NCI-H774 (cell line): ENCODE results near the gene CACNA1E.
A peak's percentile ranks its signal among the peaks of the same experiment; 100 is the strongest.

Source experiments
- DNase-seq: peaks from one replicate; lab custom pipeline; 2025; lab: John Stamatoyannopoulos, UW

Gene CACNA1E

DNA sequence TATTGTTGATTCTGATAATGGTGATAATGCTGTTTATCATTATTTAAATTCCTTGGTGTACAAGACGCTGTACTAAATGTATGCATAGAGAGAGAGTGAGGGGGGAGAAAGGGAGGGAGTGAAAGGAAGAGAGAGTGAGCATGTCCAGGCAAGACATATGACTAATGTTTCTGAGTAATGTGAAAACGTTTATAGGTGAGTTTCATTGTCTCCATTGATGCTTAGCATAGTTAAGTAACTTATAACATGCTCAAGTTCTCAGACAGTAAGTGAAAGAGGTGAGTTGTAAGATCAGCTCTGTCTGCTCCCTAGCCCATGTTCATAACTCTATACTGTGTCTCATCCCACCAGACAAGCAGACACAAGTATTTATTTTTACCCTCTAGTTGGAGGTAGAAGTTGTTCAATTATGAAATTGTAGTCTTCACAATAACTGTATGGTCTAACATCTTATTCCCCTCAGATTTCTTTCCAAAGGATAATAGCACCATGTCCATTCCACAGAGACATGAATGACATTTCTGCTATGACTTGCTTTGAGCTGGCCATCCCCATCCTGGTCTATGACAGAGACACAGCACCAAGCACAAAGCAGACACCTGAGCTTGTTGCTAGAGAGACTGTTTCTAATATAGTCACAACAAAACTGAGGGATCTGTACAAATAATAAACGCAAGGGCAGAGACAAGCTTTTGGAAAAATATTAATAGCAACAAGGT is 285.1 kb downstream of the CACNA1E start:
- DNase-seq, result no peak

DNA sequence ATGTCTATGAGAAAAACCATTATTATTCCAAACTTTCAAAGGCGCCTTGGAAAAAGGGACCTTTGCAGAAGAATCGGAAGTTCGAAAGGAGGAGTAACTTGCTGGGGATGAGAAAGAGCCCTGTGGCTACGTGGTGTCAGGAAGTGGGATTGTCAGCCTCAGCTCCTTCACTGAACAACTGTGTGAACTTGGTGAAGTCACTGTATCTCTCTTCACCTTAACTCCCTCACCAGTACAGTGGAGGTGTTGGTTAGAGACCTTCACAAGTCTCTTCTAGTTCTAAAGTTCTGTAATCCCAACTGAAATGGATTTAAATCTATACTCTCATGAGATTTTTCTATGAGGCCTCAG is 285.6 kb downstream of the CACNA1E start:
- no peak for DNase-seq

DNA sequence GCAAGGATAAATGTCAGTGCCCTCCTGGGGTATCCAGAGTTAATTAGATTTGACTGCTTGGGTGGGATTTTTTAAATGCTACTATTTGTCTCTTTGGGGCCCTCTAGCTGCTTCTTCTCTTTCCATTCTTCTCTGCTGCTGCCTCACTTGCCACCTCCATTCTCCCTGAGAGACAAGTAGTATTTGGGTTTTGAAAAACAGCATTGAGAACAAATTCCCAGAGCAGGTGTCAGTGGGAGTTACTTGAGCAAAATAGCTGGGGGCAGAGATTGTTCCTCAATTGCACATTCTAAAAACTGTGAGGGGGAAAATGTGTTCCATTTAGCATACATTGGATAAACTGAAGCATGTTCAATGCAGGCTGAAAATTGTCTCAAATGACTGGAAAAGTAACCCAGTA is 286.5 kb downstream of the CACNA1E start:
- no peak for DNase-seq

DNA sequence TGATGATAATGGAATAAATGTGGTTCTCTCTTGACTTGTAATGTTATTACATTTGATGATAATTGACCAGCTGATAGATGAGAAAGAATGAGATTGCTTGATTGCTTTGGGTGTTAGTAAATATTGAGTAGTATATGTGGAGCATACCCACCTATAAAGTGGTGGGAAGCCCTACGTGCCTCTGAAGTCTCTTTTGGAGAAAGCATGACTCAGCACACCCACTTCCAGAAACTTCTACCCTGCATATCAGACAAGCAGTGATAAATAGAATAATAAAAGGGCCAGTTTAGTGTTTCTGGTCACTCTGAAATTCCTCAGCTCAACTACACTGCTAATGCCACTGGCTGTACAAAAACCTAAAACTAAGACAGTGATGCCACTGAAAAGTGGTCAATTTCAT is 289.4 kb downstream of the CACNA1E start:
- no peak for DNase-seq

DNA sequence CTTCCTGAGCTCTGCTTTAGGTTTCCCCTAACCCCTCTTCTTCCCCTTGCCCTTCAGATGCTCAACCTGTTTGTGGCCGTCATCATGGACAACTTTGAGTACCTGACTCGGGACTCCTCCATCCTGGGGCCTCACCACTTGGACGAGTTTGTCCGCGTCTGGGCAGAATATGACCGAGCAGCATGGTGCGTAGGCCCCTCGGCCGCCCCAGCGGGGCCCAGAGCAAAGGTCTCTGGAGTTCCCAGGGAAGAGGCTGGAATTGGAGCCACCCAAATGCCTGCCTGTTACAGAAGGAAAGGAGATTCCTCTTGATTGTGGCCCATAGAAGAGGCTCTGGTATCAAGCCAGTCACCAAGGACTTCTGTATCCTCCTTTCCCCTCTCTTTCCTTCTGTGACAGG is 292.7 kb downstream of the CACNA1E start:
- no peak for DNase-seq

DNA sequence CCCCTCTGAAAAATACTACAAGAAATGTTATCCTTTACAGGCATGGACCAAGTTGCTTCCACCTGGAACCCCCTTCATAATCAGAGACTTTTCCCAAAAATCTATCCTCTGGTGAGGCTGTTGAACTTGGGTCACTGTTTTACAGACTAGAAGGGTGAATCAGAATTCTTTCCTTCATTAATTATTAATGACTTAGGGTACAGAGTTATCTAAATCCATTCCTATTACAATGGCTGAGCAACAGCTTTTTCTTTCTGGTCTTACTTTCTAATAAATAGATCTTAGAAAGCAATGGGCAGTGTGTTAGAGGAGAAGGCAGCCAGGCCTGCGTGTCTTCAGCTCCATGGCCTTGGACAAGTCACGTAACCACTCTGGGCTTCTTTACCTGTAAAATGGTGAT is 294.0 kb downstream of the CACNA1E start:
- DNase-seq, result no peak

DNA sequence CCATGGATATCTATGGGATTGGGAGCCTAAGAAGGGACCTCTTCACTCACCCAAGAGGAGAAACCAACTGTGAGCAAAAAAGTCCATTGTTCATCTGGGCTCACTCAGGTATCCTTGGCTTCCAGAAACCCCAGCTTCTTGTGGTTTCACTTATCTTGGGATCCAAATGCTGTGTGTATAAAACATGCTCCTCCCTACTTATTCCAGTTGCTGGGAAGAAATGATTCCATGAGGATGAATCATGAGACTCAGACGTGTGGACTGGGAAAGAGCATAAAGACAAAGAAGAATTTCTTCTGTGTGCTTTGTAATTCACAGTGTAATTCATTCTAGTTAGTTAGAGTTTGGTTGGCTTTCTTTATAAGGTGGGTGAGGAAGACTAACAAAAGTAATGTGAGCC is 294.5 kb downstream of the CACNA1E start:
- no peak for DNase-seq

DNA sequence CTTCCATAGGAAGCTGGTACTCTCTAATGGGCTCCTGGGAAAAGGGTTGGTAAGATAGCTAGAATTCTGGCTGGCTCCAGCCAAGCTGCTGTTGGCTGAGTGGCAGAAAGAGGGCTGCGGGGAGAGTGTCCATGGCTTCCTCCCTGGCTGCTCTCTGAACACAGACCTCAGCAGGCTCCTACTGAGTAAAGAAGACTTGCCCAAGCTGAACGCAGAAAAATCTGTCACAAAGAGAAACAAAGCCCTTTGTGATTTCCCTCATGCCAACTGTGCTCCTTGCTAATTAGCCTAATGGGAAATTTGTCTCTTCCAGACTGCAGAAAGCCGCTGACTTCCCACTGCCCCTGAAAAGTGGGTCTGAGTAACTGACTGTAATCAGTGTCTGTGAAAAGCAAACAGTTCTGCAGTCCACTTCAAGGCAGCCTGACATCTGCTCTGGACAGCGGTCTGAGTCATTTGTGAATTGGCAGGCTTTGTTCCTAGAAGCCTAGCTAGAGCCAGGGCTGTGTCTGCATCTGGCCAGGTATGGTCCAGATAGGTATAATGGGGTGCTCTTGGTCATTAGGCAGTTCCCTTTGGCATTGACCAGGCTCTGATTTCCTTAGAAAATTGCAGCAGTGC is 295.4 kb downstream of the CACNA1E start:
- DNase-seq, result peak; percentile 60

DNA sequence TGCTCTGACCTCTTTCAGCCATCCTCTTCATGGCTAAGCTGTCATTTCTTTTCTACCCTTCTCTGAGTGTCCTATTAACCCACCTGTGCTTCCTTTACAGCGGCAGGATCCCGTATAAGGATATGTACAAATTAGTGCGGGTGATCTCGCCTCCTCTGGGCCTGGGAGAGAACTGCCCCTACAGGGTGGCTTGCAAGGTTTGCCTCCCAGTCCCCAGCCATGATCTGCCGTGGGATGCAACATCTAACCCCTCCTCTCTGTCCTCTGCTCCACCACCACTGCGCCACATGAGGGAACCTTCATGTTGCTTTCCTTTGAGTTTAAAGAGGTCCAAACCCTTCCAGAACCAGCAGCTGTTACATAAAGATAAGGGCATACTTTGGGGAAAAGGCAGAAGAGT is 296.0 kb downstream of the CACNA1E start:
- DNase-seq, result no peak

DNA sequence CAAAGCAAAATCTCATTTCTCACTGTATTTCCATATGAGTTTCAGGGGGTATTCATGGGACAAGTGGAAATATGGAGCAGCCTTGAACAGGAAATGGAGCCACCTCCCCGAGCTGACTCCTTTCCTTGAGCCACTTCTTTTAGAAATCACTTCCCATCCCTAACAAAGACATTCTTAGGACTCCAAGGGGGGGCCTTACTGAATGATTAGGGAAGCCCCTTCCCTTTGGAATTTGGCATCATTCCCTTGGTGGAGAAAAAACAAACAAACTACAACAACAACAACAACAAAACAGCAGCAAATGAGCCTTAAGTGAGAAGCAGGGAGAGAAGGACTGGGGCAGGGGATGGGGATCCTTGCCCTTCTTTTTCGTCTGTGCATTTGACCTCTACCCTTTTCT is 299.9 kb downstream of the CACNA1E start:
- DNase-seq, result no peak

DNA sequence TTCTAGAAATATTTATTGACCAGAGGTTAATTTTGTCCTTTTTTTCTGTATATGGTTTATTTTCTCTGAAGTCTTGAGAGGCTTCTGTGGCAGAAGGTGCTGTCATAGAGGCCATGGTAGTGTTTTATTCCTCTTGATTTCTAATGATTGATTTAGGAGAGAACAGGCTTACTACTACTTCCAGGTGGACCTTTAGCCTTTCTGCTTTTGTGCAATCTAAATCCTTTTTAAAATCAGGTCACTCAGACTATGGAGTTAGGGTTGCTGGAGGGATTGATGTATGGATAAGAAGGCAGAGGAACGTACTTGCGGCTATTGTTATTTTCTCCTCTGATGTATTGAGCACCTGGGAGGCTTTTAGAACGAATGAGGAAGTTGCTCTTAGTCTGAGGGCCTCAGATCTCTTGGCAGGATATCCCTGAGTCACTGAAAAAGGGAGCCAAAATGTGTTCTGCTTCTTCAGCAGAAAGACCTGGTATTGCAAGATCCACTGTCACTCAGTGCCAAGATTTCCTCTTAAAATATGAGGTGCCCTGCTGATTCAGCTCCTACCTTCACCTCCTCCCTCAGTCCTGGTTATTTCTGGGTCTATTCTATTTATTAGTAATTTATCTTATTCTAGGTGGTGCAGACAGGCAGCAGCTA is 300.8 kb downstream of the CACNA1E start:
- no peak for DNase-seq

DNA sequence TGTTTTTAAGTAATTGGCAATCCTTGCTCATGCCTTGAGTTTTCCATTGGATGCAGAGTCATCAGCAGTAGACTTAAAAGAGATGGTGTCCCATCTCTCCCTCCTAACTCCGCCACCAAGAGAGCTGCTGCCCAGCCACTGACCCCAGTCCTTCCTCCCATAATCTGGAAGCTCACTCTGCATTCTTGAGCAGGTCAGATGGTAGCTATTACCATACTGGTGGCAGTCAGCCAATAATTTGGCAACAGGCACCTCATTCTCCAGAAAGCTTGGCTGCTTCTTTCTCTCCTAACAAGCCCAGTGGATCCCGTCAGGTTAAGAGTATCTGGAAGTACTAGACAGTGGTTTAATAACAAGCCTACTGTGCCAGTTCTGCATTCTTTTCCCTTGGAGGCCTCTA is 306.1 kb downstream of the CACNA1E start:
- no peak for DNase-seq

DNA sequence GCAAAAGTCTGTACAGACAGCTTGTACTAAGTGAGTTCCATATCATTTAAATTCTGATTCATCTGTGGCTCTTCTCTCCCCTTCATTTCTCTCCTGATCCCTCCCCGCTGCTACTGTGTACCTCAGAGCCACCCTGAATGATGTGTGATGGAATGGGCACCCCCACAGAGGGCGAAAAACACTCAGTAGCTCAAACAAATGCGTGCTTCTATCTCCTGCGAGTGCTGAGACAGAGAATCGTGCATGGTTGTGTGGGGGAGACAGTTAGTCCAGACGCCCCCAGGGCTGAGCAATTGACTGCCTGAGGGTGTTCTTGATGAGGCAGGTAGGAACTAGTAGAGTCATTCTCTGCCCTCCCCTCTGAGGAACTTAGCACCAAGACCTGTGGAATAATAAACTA is 308.4 kb downstream of the CACNA1E start:
- DNase-seq, result no peak

DNA sequence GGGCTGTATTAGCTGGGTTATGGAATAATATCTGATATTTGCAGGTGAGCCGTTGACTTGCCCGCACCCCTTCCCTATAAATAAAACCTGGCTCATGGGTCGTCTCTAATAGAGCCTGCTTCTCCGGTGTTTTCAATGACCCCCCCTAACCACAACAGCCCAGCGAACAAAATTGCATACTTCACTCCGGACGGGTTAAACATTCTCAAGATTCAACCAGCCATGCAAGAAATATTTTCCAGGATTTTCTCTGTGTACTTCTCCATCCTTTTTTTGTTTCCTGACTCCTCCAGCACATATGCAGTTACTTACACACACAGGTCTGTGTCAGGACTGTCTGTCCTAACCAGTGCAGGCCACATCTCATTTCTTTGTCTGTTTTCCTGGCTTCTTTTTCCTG is 310.5 kb downstream of the CACNA1E start:
- no peak for DNase-seq

DNA sequence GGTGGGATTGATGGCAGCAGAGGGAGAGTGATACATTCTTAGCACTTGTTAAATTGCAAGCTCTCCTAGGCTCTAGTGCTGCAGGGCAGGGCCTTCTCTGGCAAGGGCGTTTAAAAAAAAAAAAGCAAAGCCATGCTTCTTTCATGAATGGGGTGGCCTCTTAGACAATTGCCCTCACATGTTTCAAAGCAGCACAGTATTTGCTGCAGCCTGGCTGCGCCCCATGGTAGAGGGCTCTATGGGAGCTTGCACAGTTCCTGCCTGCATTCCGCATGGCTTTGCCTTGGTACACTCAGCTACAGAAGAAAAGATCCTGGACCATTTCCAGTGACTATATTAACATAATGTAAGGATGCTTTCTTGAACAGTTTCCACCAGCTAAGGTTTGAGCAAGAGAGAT is 311.0 kb downstream of the CACNA1E start:
- DNase-seq, result no peak

DNA sequence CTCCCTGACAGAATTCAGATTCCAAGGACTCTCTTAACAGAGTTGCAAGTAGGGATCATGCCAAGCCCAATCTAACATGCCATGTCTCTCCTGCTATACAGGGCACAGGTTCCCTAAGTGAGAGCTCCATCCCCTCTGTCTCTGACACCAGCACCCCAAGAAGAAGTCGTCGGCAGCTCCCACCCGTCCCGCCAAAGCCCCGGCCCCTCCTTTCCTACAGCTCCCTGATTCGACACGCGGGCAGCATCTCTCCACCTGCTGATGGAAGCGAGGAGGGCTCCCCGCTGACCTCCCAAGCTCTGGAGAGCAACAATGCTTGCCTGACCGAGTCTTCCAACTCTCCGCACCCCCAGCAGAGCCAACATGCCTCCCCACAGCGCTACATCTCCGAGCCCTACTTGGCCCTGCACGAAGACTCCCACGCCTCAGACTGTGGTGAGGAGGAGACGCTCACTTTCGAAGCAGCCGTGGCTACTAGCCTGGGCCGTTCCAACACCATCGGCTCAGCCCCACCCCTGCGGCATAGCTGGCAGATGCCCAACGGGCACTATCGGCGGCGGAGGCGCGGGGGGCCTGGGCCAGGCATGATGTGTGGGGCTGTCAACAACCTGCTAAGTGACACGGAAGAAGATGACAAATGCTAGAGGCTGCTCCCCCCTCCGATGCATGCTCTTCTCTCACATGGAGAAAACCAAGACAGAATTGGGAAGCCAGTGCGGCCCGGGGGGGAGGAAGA is 315.0 kb downstream of the CACNA1E start:
- no peak for DNase-seq

DNA sequence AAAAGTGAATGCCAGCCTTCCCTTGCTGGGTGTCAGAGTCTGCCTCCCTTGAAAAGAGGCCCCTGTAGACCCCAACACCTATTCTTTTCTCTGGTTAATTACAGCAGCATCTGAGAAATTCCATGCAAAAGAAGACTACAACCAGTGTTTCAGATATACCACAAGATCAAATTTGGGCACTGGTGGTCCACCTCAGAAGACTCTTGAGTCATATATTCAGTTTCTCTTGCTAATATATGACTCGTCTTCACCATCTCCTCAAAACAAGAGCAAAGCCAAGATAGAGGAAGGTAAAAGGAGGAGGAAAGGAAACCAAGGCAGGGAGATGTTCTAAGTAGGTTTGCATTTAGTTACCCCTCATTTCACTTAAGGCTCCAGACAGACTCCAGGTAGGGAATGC is 318.3 kb downstream of the CACNA1E start:
- no peak for DNase-seq

DNA sequence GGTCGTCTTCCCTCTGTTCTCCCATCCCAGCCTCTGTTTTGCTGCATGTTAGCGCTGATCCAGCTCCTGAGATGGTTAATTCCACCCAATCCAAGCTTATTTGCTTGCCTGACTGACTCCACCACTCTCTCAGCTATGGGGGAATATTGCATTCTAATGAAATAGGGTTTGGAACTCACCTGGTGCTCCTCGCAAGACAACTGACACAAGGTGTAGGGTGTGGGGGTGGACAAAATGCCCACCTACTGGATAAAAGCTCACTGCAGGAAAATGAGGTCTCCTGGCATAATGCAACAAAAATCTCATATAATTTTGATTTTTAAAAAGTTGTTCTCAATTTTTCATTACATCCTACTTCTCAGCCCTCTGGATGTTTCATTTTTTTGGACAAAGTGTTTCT is 319.1 kb downstream of the CACNA1E start:
- DNase-seq, result no peak

DNA sequence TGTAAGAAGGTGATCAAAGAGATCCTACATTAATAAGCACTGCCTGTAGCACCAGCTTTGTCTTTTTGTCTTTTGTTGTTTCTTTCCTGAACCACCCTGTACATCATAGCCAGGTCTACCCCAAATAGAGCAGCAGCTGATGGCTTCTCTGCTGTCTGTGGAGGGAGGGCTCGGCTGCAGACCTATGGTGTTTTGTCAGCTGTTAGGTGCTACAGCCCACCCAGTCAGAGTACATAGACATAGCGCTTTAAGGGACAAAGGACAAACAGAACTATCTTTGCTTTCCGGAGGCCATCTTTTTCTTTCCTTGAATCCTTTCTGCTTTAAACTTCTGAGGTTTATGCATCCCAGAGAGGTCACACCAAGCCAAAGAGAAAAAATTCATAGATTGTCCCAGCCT is 320.1 kb downstream of the CACNA1E start:
- DNase-seq, result no peak

DNA sequence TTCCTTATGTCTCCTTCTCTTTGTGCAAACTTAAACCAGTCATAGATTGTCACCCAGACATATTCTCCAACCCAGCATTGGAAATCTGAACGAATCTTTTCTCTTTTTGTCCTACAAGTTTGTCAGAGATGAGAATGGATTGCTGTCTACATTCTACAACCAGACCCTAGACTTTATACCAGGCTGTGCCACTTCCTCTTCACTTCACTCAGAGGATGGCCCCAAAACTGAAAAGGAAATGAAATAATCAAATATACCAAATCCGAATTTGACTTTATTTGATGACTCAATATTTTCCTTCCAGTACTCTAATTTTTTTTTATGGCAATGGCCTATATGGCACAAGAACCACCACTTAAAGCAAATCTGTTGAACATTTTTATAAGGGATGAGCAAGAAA is 321.7 kb downstream of the CACNA1E start:
- DNase-seq, result no peak

DNA sequence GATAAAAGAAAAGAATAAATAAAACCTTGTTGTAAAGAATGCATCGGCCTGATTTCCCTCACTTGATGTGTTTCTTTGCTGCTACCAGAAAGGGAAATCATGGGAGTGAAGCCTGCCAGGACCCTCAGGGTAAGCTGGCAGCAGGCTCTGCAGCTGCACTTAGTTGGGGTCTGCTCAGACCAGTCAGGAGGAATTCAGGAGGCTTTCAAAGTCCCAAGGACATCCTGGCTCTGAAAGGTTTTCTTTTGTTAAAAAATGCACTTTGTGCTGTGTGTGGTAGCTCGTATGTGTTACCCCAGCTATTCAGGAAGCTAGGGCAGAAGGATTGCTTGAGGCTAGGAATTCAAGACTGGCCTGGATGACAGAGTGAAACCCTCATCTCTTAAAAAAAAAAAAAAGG is 323.4 kb downstream of the CACNA1E start:
- DNase-seq, result no peak

DNA sequence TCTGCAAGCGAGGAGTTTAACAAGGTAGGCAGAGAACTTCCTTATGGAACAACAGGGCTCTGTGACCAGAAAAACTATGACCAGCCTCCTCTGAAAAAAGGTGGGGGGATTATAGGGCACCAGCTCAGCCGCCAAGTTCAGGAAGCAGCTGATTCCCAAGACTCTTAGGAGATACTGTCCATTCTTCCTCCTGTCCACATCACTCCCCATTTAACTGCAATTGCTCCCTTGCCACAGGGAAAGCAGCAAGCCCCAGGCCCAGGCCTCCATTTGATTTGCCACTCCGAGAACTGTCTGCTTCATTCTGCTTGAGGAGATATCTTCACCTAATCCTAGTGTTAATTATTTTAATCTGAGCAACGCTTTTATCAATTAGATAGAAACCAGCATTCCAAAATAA is 323.9 kb downstream of the CACNA1E start:
- DNase-seq, result no peak

DNA sequence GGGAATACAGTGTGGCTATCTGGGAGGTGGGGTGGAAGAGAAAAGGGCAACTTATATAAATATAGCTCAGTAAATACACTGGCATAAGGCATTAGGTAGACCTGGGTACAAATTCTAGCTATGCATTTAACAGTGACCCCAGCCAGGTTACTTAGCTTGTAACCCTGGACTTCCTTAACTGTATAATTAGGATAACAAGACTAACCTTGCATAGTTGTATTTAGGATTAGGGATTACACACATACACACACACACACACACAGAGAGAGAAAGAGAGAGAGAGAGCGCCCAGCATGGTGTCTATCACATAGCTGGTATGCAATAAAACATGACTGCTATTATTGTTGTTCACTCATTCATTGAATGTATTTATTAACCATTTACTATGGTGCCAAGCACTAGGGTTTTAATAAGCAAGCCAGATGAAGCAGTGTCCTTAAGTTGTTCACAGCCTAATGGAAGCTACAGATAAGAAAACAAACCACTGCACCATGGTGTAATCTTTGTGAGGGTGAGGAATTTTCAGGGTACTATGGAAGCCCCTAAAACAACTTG is 326.8 kb downstream of the CACNA1E start:
- DNase-seq, result no peak
